Chondrocyte (in vitro differentiated cells): ENCODE results near the gene CAMK2B. TPM values are rescaled to one million over a fixed set of nuclear protein-coding genes. Genes with fewer than 3 reads are reported as not detected.

Experiments
- DNase-seq: peaks from one replicate; pipeline ENCODE4 v3.0.0; 2021; ENCODE audit warnings: mixed read lengths, low spot score
- H3K27ac Mint-ChIP-seq: one replicate; pipeline ENCODE4 v1.8.0; 2021; ENCODE audit warnings: mild to moderate bottlenecking, moderate library complexity, mixed read lengths; ENCODE audit not compliant: unreplicated experiment
- H3K27me3 Mint-ChIP-seq: 2 replicates; pipeline ENCODE4 v1.8.0; 2021; ENCODE audit warnings: low read depth, mixed read lengths
- H3K36me3 Mint-ChIP-seq: 2 replicates; pipeline ENCODE4 v1.8.0; 2021; ENCODE audit warnings: low read depth, mixed read lengths
- H3K4me1 Mint-ChIP-seq: 2 replicates; pipeline ENCODE4 v1.8.0; 2021; ENCODE audit warnings: low read depth, mild to moderate bottlenecking, mixed read lengths
- H3K4me3 Mint-ChIP-seq: one replicate; pipeline ENCODE4 v1.8.0; 2021; ENCODE audit warnings: mild to moderate bottlenecking, moderate library complexity, mixed read lengths; ENCODE audit not compliant: unreplicated experiment
- H3K9me3 Mint-ChIP-seq: 2 replicates; pipeline ENCODE4 v1.8.0; 2021; ENCODE audit warnings: low read depth, mixed read lengths
- total RNA-seq: library from RNA; stranded (reverse); gene quantifications from 3 replicates; pipeline ENCODE4 v1.2.1, GENCODE V29; 2021
- TF ChIP-seq, protein P1 (sequence below): fragments of 200-600 bp; sonication (generic); IDR thresholded peaks from 2 replicates; pipeline ENCODE4 v1.5.0; 2021; ENCODE audit warnings: antibody characterized with exemption, mild to moderate bottlenecking, moderate library complexity

CAMK2B gene
- total RNA-seq, 1 donor from 2014 or later: 0.27 TPM

- no peak for DNase-seq
- Mint-ChIP-seq H3K36me3 (no peaks in the 10 kb centered on the region), H3K4me1 (peaks cover 5% of the 10 kb centered on the region), H3K27ac (no peak overlapping the region), H3K4me3 (no peak overlapping the region), H3K27me3 (peaks cover 8% of the 10 kb centered on the region), H3K9me3 (no peaks in the 10 kb centered on the region)
- TF ChIP-seq, protein P1, sequence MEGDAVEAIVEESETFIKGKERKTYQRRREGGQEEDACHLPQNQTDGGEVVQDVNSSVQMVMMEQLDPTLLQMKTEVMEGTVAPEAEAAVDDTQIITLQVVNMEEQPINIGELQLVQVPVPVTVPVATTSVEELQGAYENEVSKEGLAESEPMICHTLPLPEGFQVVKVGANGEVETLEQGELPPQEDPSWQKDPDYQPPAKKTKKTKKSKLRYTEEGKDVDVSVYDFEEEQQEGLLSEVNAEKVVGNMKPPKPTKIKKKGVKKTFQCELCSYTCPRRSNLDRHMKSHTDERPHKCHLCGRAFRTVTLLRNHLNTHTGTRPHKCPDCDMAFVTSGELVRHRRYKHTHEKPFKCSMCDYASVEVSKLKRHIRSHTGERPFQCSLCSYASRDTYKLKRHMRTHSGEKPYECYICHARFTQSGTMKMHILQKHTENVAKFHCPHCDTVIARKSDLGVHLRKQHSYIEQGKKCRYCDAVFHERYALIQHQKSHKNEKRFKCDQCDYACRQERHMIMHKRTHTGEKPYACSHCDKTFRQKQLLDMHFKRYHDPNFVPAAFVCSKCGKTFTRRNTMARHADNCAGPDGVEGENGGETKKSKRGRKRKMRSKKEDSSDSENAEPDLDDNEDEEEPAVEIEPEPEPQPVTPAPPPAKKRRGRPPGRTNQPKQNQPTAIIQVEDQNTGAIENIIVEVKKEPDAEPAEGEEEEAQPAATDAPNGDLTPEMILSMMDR: no peak
Measured at GRCh38 chr7:44195889-44196288, 129.5 kb downstream of the CAMK2B start.

GRCh38 chr7:44194562-44195145 lies 130.7 kb downstream of the CAMK2B start:
- Mint-ChIP-seq H3K4me1 (peaks cover 5% of the 10 kb centered on the region), H3K4me3 (no peak overlapping the region), H3K27me3 (peaks cover 8% of the 10 kb centered on the region), H3K36me3 (no peaks in the 10 kb centered on the region), H3K27ac (no peak overlapping the region), H3K9me3 (no peaks in the 10 kb centered on the region)
- no peak for DNase-seq
- TF ChIP-seq, protein P1: no peak

DNA sequence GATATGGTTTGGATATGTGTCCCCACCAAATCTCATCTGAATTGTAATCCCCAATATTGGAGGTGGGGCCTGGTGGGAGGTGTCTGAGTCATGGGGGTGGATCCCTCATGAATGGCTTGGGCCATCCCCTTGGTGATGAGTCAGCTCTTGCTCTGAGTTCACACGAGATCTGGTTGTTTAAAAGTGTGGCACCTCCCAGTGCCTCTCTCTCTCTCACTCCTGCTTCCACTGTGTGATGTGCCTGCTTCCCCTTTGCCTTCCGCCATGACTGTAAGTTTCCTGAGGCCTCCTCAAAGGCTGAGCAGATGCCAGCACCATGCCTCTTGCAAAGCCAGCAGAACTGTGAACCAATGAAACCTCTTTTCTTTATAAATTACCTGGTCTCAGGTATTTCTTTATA lies 131.3 kb downstream of the CAMK2B start:
- H3K4me3 Mint-ChIP-seq: no peak overlapping the region
- no peak for DNase-seq
- no peak overlapping the region for H3K27ac Mint-ChIP-seq
- no peaks in the 10 kb centered on the region for H3K9me3 Mint-ChIP-seq
- H3K4me1 Mint-ChIP-seq: peaks cover 5% of the 10 kb centered on the region
- TF ChIP-seq, protein P1: no peak
- H3K36me3 Mint-ChIP-seq: no peaks in the 10 kb centered on the region
- H3K27me3 Mint-ChIP-seq: peaks cover 8% of the 10 kb centered on the region

- Mint-ChIP-seq H3K36me3 (no peaks in the 10 kb centered on the region), H3K27ac (no peak overlapping the region), H3K9me3 (no peaks in the 10 kb centered on the region), H3K4me1 (peaks cover 5% of the 10 kb centered on the region), H3K4me3 (no peak overlapping the region), H3K27me3 (peaks cover 8% of the 10 kb centered on the region)
- TF ChIP-seq, protein P1: no peak
- DNase-seq: no peak
Measured at GRCh38 chr7:44193011-44193802, 132.2 kb downstream of the CAMK2B start.

DNA sequence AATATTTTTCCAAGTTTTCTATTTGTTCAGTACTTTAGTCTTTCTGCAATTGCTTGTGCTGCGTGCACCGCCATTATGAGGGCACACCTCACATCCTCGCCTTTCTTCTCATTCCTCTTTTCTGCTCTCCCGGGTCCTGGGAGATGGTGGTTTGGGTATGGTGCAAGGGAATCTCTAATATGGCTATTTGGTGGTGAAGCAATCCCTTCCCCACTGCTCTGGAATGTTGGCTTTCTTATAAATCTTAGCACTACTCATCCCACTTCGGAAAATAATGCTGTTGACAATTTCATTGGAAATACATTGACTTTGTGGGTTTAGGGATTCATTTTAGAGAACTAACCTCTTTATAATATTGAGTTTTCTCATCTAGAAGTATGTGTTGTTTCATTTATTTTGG lies 134.2 kb downstream of the CAMK2B start:
- Mint-ChIP-seq H3K9me3 (no peaks in the 10 kb centered on the region), H3K36me3 (no peaks in the 10 kb centered on the region), H3K4me3 (no peak overlapping the region), H3K27ac (no peak overlapping the region), H3K4me1 (peaks cover 4% of the 10 kb centered on the region), H3K27me3 (peaks cover 2% of the 10 kb centered on the region)
- TF ChIP-seq, protein P1: no peak
- no peak for DNase-seq
